DND-41 (cell line): ENCODE measurements around the gene BOD1.

Source experiments
- ATAC-seq: fragments of 200-7000 bp; cut with Tn5 transposase; 3 replicates; pipeline ENCODE4 v1.9.1; 2021; ENCODE audit warnings: low read depth; ENCODE audit not compliant: insufficient read depth
- DNase-seq: peaks from one replicate; pipeline ENCODE4 v3.0.0-alpha.2; 2020
- H2AFZ ChIP-seq: 2 replicates; pipeline ENCODE4 v1.6.0; 2012; ENCODE audit warnings: low read depth, low read length
- H3K27ac ChIP-seq: 2 replicates; pipeline ENCODE4 v1.5.1; 2012; ENCODE audit warnings: low read length, inconsistent platforms
- H3K27me3 ChIP-seq: fragments of 200-600 bp; sonication (generic); 2 replicates; pipeline ENCODE4 v1.6.0; 2012; ENCODE audit warnings: low read length, mild to moderate bottlenecking, inconsistent platforms; ENCODE audit not compliant: insufficient read depth, poor library complexity
- H3K36me3 ChIP-seq: 2 replicates; pipeline ENCODE4 v1.5.1; 2012; ENCODE audit warnings: low read length, inconsistent platforms; ENCODE audit not compliant: insufficient read depth
- H3K4me1 ChIP-seq: 2 replicates; pipeline ENCODE4 v1.5.1; 2012; ENCODE audit warnings: mild to moderate bottlenecking, low read length; ENCODE audit not compliant: insufficient read depth
- H3K4me2 ChIP-seq: 2 replicates; pipeline ENCODE4 v1.6.0; 2012; ENCODE audit warnings: mild to moderate bottlenecking, moderate library complexity, low read length, inconsistent platforms; ENCODE audit not compliant: insufficient read depth
- H3K4me3 ChIP-seq, 2 experiments: fragments of 200-600 bp in 1 of 2; shearing (Covaris generic) in 1 of 2; 2 replicates each; pipeline ENCODE4 v1.5.1; 2012 to 2016; ENCODE audit warnings: inconsistent platforms in 2 of 2, low read length in 2 of 2, mild to moderate bottlenecking in 2 of 2, low read depth in 1 of 2, moderate library complexity in 1 of 2
- H3K79me2 ChIP-seq: 2 replicates; pipeline ENCODE4 v1.6.0; 2012; ENCODE audit warnings: low read length, inconsistent platforms; ENCODE audit not compliant: insufficient read depth
- H3K9ac ChIP-seq: 2 replicates; pipeline ENCODE4 v1.6.0; 2012; ENCODE audit warnings: low read depth, mild to moderate bottlenecking, inconsistent platforms, low read length, moderate library complexity
- H3K9me3 ChIP-seq: 2 replicates; pipeline ENCODE4 v1.5.1; 2012; ENCODE audit warnings: low read length, moderate library complexity, mild to moderate bottlenecking, inconsistent platforms; ENCODE audit not compliant: insufficient read depth, severe bottlenecking
- H4K20me1 ChIP-seq: 2 replicates; pipeline ENCODE4 v1.6.0; 2012; ENCODE audit warnings: low read length; ENCODE audit not compliant: insufficient read depth
- CTCF ChIP-seq: IDR thresholded peaks from 2 replicates; pipeline ENCODE4 v1.5.1; 2012; ENCODE audit warnings: borderline replicate concordance, low read length, moderate library complexity, mild to moderate bottlenecking; ENCODE audit not compliant: poor library complexity, severe bottlenecking; ENCODE audit errors: extremely low read depth
- EZH2 ChIP-seq: IDR thresholded peaks from 3 replicates; pipeline ENCODE4 v1.6.1; 2012; ENCODE audit warnings: borderline replicate concordance, low read depth, mild to moderate bottlenecking, moderate library complexity, low read length, inconsistent platforms; ENCODE audit not compliant: severe bottlenecking

Gene BOD1

GRCh38 chr5:173613433-173614159, 2.9 kb downstream of the BOD1 start:
- Histone ChIP-seq H3K4me1 (peaks cover 38% of the 10 kb centered on the region), H3K27ac (no peak overlapping the region)

GRCh38 chr5:173612948-173613347, 3.5 kb downstream of the BOD1 start:
- Histone ChIP-seq H3K79me2 (peaks cover 76% of the 10 kb centered on the region), H3K27ac (no peak overlapping the region), H3K9ac (no peak overlapping the region), H3K4me3 (no peak overlapping the region), H3K4me2 (peak overlapping the region; percentile 81; the same call in 1 of the 2 replicates), H3K4me1 (peaks cover 38% of the 10 kb centered on the region), H4K20me1 (peaks cover 76% of the 10 kb centered on the region), H2AFZ (no peak overlapping the region), H3K9me3 (no peaks in the 10 kb centered on the region), H3K27me3 (no peaks in the 10 kb centered on the region), H3K36me3 (peaks cover 73% of the 10 kb centered on the region)
- ATAC-seq (no peak), DNase-seq (no peak)
- TF ChIP-seq EZH2, result no peak
- TF ChIP-seq CTCF, result no peak

More at GRCh38 chr5:173613433-173614159, 2.9 kb downstream of the BOD1 start:
- TF ChIP-seq EZH2, result no peak
- TF ChIP-seq CTCF, result no peak
- H3K9ac ChIP-seq, result peak overlapping the region; percentile 24; the same call in 1 of the 2 replicates
- H2AFZ ChIP-seq, result no peak overlapping the region
- ATAC-seq (no peak), DNase-seq (no peak)
- peaks cover 72% of the 10 kb centered on the region for H4K20me1 ChIP-seq
- peak overlapping the region in 1 of 2 experiments; percentile 76; a peak in 1 of 4 replicates for H3K4me3 ChIP-seq
- H3K9me3 ChIP-seq, result no peaks in the 10 kb centered on the region
- no peaks in the 10 kb centered on the region for H3K27me3 ChIP-seq
- peaks cover 66% of the 10 kb centered on the region for H3K36me3 ChIP-seq
- H3K4me2 ChIP-seq, result peak overlapping the region; percentile 81
- H3K79me2 ChIP-seq, result peaks cover 76% of the 10 kb centered on the region

- Histone ChIP-seq H3K9ac (no peak overlapping the region), H3K4me3 (no peak overlapping the region), H4K20me1 (peaks cover 82% of the 10 kb centered on the region), H3K9me3 (no peaks in the 10 kb centered on the region), H3K36me3 (peaks cover 85% of the 10 kb centered on the region), H3K4me1 (peaks cover 29% of the 10 kb centered on the region), H3K27me3 (no peaks in the 10 kb centered on the region), H3K79me2 (peaks cover 76% of the 10 kb centered on the region), H3K27ac (no peak overlapping the region), H3K4me2 (no peak overlapping the region), H2AFZ (no peak overlapping the region)
- TF ChIP-seq CTCF, result no peak
- no peak for TF ChIP-seq EZH2
- DNase-seq (no peak), ATAC-seq (no peak)
Observed at GRCh38 chr5:173611706-173612105, 4.7 kb downstream of the BOD1 start.
